Skeletal muscle satellite cell (primary cell): Measurements from ENCODE around the gene FARS2.

Source experiments
- H3K27me3 ChIP-seq: 2 replicates; pipeline ENCODE4 v1.7.0; 2013; ENCODE audit warnings: low read length; ENCODE audit not compliant: control insufficient read depth, insufficient read depth
- H3K36me3 ChIP-seq: 2 replicates; pipeline ENCODE4 v1.7.0; 2013; ENCODE audit warnings: mild to moderate bottlenecking, control low read depth, low read length; ENCODE audit not compliant: insufficient read depth
- H3K4me1 ChIP-seq: 2 replicates; pipeline ENCODE4 v1.7.0; 2013; ENCODE audit warnings: low read length; ENCODE audit not compliant: control insufficient read depth, insufficient read depth
- H3K4me2 ChIP-seq: 2 replicates; pipeline ENCODE4 v1.7.0; 2013; ENCODE audit warnings: mild to moderate bottlenecking, low read length
- H3K4me3 ChIP-seq: 2 replicates; pipeline ENCODE4 v1.7.0; 2013; ENCODE audit warnings: low read length
- H3K9ac ChIP-seq: 2 replicates; pipeline ENCODE4 v1.7.0; 2013; ENCODE audit warnings: mild to moderate bottlenecking, low read depth, low read length, moderate library complexity
- H3K9me3 ChIP-seq: replicated peaks from 2 replicates; pipeline ENCODE4 v1.7.0; 2013; ENCODE audit warnings: mild to moderate bottlenecking, control low read depth, low read length

The FARS2 gene

DNA sequence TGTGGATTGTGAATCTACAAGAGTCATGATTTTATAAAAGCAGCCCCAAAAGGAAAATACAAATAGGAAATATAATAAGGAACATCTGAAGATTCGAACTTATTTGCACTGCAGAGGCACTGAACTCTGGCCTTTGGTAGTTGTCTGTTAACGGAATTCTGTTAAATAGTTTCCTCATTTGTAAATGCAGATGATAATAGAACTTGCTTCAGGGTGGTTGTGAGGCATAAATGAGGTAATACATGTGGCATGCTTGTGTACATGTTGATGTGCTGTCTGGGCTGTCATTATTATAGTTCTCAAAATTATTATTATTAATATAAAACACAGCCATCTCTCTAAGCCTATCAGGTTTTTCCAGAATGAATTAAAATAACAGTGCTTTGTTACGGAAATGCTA, 443.4 kb downstream of the FARS2 start:
- Histone ChIP-seq H3K4me1 (no peaks in the 10 kb centered on the region), H3K4me2 (no peak overlapping the region), H3K27me3 (no peaks in the 10 kb centered on the region), H3K4me3 (no peak overlapping the region), H3K36me3 (no peaks in the 10 kb centered on the region), H3K9me3 (no peaks in the 10 kb centered on the region), H3K9ac (no peak overlapping the region)

DNA sequence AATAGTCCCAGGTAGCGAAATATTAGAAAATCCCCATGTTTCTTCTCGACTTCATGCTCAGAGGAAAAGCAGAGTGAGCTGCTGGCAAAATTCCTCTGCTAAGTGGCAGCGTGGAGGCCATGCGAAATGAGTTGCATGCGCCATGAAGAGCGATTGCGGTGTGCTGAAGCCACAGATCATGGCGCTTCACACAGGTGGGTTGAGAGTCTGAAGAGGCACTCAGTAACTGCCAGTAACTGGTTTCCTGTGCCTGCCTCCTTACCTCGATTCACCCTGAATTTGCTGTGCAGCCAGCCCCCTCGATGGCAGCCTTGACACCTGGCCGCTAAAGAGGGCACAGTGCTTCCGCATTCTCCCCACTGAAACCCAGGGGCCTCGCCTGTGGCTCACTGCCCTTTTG, 443.9 kb downstream of the FARS2 start:
- Histone ChIP-seq H3K36me3 (no peaks in the 10 kb centered on the region), H3K4me2 (no peak overlapping the region), H3K9ac (no peak overlapping the region), H3K4me1 (no peaks in the 10 kb centered on the region), H3K4me3 (no peak overlapping the region), H3K27me3 (no peaks in the 10 kb centered on the region), H3K9me3 (no peaks in the 10 kb centered on the region)

DNA sequence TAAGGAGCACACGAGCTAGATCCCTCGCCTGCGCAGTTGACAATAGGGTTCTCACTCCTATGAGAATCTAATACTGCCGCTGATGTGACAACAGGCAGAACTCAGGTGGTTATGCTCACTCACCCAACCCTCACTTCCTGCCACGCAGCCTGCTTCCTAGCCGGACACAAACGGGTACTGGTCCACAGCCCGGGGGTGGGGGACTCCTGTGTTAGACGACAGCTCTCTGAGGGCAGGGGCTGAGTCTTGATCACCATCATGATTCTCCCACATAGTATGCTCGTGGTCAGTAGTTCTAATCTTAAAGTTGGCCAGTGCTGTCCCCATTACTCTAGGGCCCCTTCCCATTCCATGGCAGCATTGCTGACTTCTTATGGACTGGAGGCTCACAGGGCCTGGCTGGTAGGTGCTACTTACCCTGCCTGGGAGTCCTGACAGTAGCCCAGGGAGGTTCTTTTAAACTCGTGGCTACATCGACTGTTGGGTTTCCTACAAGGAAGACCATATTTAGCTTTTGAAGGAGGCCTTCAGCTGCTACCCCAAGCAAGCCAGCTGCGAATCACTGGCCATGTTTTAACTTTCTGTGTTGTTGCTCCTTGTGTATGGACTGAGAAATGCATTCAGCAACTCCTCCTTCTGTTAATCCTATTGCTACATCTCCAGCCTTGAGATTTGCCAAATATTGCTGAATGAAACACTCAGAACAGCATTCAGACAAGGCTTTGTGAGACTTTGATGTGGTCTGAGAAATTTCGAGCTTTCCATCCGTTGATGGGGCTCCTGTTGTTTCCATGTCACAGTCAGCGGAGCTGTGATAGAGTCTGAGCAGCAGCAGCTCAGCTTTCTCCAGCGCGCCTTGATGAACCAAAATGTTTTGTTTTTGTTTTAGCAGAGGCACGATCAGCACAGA, 445.1 kb downstream of the FARS2 start:
- Histone ChIP-seq H3K4me1 (no peaks in the 10 kb centered on the region), H3K27me3 (no peaks in the 10 kb centered on the region), H3K4me2 (no peak overlapping the region), H3K4me3 (no peak overlapping the region), H3K9me3 (no peaks in the 10 kb centered on the region), H3K36me3 (no peaks in the 10 kb centered on the region), H3K9ac (no peak overlapping the region)

DNA sequence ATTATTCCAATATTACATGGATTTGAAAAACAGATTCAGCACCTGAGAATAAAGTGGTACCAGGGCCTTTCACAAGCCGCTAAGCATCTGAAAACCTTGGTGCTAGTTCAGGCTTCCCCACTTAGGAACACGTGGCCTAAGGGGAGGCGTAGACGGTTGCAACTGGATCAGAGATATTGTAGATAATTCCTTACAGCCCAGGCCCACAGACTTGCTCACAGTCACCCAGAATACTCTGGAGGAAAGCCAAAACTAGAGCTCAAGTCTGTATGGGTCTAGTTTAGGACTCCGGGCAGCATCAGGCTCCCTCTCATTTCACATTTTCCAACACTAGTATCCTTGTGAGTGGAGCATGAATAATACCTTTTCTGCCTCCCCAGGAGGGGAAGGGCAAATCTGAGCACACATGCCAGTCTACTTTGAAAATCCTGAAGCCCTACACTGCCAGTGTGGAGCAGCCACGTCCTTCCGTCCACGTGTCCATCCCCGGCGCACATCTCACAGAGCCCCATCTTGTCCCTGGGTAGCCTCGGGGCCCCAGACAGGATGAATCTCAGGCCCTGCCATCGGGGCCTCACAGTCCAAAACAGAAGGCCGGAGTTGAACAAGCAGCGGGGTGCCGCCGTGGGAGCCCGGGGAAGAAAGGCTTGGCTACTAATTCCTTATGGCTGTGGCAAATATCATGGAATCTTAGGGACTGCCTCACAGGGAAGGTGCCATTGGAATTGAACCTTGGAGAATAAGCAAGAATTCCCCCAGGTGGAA, 446.1 kb downstream of the FARS2 start:
- Histone ChIP-seq H3K9me3 (no peaks in the 10 kb centered on the region), H3K4me1 (no peaks in the 10 kb centered on the region), H3K4me2 (no peak overlapping the region), H3K27me3 (no peaks in the 10 kb centered on the region), H3K36me3 (no peaks in the 10 kb centered on the region), H3K9ac (no peak overlapping the region), H3K4me3 (no peak overlapping the region)

DNA sequence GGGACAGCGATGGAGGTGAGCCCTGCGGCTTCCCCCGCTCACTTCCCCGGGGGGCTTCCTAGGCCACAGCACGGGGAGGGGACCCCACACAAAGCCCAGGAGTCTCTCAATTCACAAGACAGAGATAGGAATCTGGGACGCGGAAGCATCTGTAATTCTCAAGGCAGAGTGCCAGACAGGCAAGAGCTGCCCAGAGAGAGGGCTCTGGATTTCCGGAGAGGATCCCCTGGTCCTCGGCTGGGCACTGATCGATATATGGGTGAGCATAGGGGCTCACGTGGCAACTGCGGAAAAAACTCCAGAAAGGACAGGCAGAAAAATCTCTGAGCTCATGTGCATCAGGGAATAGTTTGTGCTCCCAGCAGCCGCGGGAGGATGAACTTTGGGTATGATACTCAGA, 449.2 kb downstream of the FARS2 start:
- Histone ChIP-seq H3K4me3 (no peak overlapping the region), H3K9me3 (no peaks in the 10 kb centered on the region), H3K27me3 (no peaks in the 10 kb centered on the region), H3K36me3 (no peaks in the 10 kb centered on the region), H3K9ac (no peak overlapping the region), H3K4me2 (no peak overlapping the region), H3K4me1 (no peaks in the 10 kb centered on the region)

DNA sequence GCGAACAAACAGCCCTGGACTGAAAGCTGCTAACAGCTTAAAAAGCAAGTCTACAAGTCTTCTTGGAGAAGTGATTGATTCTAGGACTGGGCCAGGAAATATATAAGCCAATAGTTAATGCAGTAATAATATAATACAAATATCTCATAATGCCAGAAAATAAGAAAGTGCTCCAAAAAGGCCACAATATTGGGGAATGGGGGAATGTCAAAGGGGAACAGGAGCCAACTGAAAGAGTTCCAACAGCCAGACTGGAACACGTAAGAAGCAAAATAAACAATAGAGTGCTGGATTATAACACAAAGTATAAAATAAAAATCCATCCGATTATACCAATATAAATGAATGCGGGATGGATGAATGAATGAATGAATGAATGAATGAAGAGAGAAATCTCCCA, 449.6 kb downstream of the FARS2 start:
- H3K4me2 ChIP-seq = no peak overlapping the region
- no peaks in the 10 kb centered on the region for H3K27me3 ChIP-seq
- no peaks in the 10 kb centered on the region for H3K4me1 ChIP-seq
- H3K9ac ChIP-seq = no peak overlapping the region
- H3K9me3 ChIP-seq = no peaks in the 10 kb centered on the region
- no peaks in the 10 kb centered on the region for H3K36me3 ChIP-seq
- H3K4me3 ChIP-seq = no peak overlapping the region

DNA sequence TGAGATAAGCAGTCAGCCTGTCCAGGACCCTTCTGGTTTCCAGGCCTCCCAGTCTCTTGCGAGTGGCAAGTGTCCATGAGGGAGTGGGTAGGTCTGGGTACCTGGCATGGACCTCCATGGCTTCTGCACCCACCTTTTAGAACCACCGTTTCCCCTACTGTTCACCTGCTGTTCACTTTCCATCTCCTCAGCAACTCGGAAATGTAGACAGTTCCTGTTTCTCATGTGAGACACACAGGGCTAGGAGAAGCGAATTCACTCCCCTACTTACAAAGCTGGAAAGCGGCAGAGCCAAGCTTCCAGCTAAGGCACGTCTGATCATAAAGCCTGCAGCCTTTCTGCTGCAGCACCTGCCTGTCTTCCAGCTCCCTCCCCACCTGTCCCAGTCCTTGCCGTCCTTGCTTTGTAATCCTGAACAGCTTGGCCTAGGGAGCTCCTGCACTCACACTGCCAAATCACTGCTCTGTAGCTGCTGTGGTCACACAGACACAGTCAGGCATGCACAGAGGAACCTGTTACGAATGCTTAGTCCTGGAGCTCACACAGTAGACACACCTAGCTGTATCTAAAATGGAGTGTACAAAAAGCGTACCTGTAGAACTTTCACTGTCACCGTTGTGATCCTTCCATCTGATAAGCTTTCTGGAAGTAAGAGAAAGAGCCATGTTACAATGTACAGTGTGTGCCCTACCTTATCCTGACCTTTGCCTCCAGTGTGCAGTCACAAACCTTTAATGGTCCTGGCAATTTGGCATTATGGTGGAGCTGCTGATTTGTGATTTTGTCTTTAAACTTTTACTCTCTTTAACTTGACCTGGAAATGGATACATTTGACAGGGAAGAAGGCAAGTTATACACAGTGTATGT, 451.3 kb downstream of the FARS2 start:
- Histone ChIP-seq H3K4me3 (no peak overlapping the region), H3K9me3 (no peaks in the 10 kb centered on the region), H3K4me2 (no peak overlapping the region), H3K36me3 (no peaks in the 10 kb centered on the region), H3K9ac (no peak overlapping the region), H3K27me3 (no peaks in the 10 kb centered on the region), H3K4me1 (no peaks in the 10 kb centered on the region)

DNA sequence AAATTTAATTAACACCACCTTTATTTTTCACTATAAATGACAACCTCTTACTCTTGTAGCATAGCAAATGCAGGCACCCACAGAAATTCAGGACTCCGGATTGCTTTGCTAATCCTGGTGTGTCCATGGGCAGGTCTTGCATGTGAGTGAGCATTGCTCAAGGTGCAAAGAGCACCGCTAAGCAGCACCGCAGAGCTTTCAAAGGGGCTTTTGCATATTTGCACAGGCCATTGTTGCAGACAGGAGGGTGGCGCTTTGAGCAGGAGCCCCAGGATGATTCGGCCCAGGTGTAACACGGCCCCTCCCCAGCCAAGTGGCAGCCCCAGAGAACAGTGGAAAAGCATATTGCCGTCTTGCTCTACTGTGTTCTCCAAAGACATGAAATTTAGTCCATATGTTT, 452.2 kb downstream of the FARS2 start:
- Histone ChIP-seq H3K9me3 (no peaks in the 10 kb centered on the region), H3K27me3 (no peaks in the 10 kb centered on the region), H3K4me2 (no peak overlapping the region), H3K36me3 (no peaks in the 10 kb centered on the region), H3K4me3 (no peak overlapping the region), H3K9ac (no peak overlapping the region), H3K4me1 (no peaks in the 10 kb centered on the region)

DNA sequence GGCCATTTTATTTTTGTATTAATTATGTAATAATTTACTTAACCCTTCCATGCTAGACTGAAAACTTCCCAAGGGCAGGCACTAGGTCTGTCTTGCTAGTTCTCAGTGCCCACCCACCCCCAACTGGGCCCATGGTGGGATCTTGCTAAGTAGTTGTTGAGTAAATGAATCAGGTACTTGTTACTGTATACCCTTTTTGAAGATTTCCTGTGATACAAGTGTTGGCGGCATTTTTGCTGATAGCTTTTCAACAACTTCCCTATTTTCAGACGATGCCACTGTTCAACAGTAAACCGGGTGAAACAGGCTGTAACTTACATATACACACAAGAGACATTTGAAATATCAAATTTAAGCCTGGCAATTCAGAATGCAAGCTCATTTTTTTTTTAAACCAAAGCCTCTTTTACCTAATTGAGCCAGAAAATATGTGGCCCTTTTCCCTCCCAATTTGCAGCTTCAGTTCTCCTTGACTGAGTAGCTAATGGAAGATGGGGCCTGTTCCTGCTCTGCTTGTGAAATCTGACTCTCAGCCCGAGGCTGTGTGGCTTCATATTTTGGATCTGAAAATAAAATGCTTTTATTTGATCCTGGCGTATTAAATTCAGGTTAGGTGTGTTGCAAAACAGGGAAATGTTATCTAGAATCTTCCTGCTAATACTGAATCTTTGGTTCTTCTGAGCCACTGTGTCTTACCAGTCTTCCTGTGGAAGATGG, 457.1 kb downstream of the FARS2 start:
- H3K27me3 ChIP-seq = no peaks in the 10 kb centered on the region
- H3K4me3 ChIP-seq = no peak overlapping the region
- no peak overlapping the region for H3K9ac ChIP-seq
- no peaks in the 10 kb centered on the region for H3K36me3 ChIP-seq
- no peak overlapping the region for H3K4me2 ChIP-seq
- no peaks in the 10 kb centered on the region for H3K9me3 ChIP-seq
- no peaks in the 10 kb centered on the region for H3K4me1 ChIP-seq

DNA sequence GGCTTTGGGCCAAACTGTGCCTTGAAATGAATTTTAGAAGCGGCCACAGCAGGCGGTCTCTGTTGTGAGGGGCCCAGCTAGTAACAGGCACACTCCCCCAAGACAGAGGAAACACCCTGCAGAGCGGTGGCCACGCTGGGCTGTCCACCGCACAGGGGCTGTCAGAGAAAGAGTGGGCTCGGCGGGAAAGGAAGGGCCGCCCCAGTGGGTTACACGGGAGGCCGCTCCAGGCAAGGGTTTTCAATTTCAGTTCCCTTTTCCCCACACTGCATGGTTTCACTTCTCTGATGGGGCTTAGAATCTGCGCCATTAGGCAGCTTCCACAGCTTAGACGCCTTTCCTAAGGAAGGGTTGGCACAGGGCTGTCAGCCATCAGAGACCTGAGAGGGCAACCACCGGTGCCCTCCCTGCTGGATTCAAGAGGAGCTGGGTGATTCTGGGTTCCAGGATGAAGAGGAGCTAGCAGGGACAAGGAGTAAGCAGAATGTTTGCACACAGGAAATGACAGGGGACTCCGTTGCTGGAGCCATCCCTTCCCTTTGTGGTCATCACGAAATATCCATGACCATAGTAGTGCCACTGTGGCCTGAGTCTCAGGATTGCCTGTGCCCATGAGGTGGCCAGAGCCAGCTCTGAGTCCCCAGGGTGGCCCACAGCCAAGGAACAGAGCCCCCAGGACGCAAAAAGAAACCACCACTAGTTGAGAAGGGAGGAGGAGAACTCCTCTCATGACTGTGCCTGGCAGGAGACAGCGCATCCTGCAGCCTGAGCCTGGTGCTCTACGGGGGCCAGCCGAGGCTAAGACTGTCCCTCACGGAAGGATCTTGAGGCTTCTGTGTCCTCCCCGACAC, 462.8 kb downstream of the FARS2 start:
- Histone ChIP-seq H3K4me2 (no peak overlapping the region), H3K4me1 (peaks cover 3% of the 10 kb centered on the region), H3K9me3 (no peaks in the 10 kb centered on the region), H3K4me3 (no peak overlapping the region), H3K9ac (no peak overlapping the region), H3K27me3 (no peaks in the 10 kb centered on the region), H3K36me3 (no peaks in the 10 kb centered on the region)
